Gastrocnemius medialis (tissue), 4 donors: ENCODE data around the gene LRRFIP1.

Experiments used
- CTCF ChIP-seq, 5 experiments: fragments of 450-650 bp in 3 of 5; fragments of 200-600 bp in 2 of 5; sonication (generic) in 2 of 5; IDR thresholded peaks in 4 of 5; conservative IDR thresholded peaks in 1 of 5; 1 replicate in 4 of 5; 2 replicates in 1 of 5; pipeline ENCODE4 v1.5.1; 2016 to 2019; ENCODE audit warnings: antibody characterized with exemption in 5 of 5, mild to moderate bottlenecking in 3 of 5, moderate library complexity in 3 of 5
- POLR2A ChIP-seq, 2 donors: fragments of 450-650 bp; IDR thresholded peaks; one replicate each; pipeline ENCODE4 v1.6.1; 2017; ENCODE audit warnings: antibody characterized with exemption in 2 of 2, mild to moderate bottlenecking in 2 of 2, moderate library complexity in 2 of 2

GRCh38 chr2:237744270-237744612 lies 116.9 kb downstream of the LRRFIP1 start:
- TF ChIP-seq CTCF (IDR thresholded peaks at IDR 0.05 in 4 of 5, conservative IDR thresholded peaks at IDR 0.05 in 1 of 5) (no peak), POLR2A (IDR thresholded peaks at IDR 0.05) (no peak)
